Glutamatergic neuron (in vitro differentiated cells): ENCODE measurements around the gene MLF2. TPM values are rescaled to one million over a fixed set of nuclear protein-coding genes. Genes with fewer than 3 reads are reported as not detected.
"Not testable (repeated sequence)": the region's sequence is repeated elsewhere in the genome, so short reads cannot be mapped to it uniquely, and the experiment has no call there.

Source experiments
- DNase-seq: peaks from one replicate; pipeline ENCODE4 v3.0.0; 2022
- H3K27ac Mint-ChIP-seq: one replicate; pipeline ENCODE4 v1.8.0; 2020; ENCODE audit warnings: mild to moderate bottlenecking, mixed read lengths, inconsistent platforms; ENCODE audit not compliant: unreplicated experiment
- H3K27me3 Mint-ChIP-seq: one replicate; pipeline ENCODE4 v1.8.0; 2020; ENCODE audit warnings: mild to moderate bottlenecking, moderate library complexity, mixed read lengths, inconsistent platforms; ENCODE audit not compliant: unreplicated experiment
- H3K36me3 Mint-ChIP-seq: one replicate; pipeline ENCODE4 v1.8.0; 2020; ENCODE audit warnings: mild to moderate bottlenecking, mixed read lengths, inconsistent platforms; ENCODE audit not compliant: unreplicated experiment
- H3K4me1 Mint-ChIP-seq: one replicate; pipeline ENCODE4 v1.8.0; 2020; ENCODE audit warnings: mild to moderate bottlenecking, low read depth, mixed read lengths, inconsistent platforms; ENCODE audit not compliant: unreplicated experiment
- H3K4me3 Mint-ChIP-seq: one replicate; pipeline ENCODE4 v1.8.0; 2020; ENCODE audit warnings: mild to moderate bottlenecking, mixed read lengths, inconsistent platforms; ENCODE audit not compliant: unreplicated experiment
- H3K9me3 Mint-ChIP-seq: one replicate; pipeline ENCODE4 v1.8.0; 2020; ENCODE audit warnings: mild to moderate bottlenecking, moderate library complexity, mixed read lengths, inconsistent platforms; ENCODE audit not compliant: unreplicated experiment
- total RNA-seq: library from RNA; stranded (reverse); fragmentation: NEBNext Ultra II Directional; extraction: Animal tissue kit (Norgen Biotek cat#: 25700); gene quantifications from one replicate; pipeline ENCODE4 v1.2.1, GENCODE V29; 2021; ENCODE audit not compliant: unreplicated experiment
- TF ChIP-seq, protein P1 (sequence below): fragments of 200-600 bp; sonication (generic); IDR thresholded peaks from one replicate; pipeline ENCODE4 v1.5.0; 2021; ENCODE audit not compliant: partially characterized antibody, unreplicated experiment

MLF2 gene
- total RNA-seq, 1 donor from 2014 or later: 228 TPM

GRCh38 chr12:6723607-6724408, 29.1 kb downstream of the MLF2 start, which contains the start of gene COPS7A:
COPS7A (plus strand) TSS chr12:6724046; CDS start chr12:6724657, 611 bp downstream.
- H3K27ac Mint-ChIP-seq: peak within 1 kb of the TSS; percentile 94
- no peaks in the 10 kb centered on the region for H3K36me3 Mint-ChIP-seq
- H3K4me1 Mint-ChIP-seq: peaks cover 3% of the 10 kb centered on the region
- peaks cover 5% of the 10 kb centered on the region for H3K27me3 Mint-ChIP-seq
- peaks cover 10% of the 10 kb centered on the region for H3K9me3 Mint-ChIP-seq
- peak; percentile 95 for DNase-seq
- TF ChIP-seq, protein P1, sequence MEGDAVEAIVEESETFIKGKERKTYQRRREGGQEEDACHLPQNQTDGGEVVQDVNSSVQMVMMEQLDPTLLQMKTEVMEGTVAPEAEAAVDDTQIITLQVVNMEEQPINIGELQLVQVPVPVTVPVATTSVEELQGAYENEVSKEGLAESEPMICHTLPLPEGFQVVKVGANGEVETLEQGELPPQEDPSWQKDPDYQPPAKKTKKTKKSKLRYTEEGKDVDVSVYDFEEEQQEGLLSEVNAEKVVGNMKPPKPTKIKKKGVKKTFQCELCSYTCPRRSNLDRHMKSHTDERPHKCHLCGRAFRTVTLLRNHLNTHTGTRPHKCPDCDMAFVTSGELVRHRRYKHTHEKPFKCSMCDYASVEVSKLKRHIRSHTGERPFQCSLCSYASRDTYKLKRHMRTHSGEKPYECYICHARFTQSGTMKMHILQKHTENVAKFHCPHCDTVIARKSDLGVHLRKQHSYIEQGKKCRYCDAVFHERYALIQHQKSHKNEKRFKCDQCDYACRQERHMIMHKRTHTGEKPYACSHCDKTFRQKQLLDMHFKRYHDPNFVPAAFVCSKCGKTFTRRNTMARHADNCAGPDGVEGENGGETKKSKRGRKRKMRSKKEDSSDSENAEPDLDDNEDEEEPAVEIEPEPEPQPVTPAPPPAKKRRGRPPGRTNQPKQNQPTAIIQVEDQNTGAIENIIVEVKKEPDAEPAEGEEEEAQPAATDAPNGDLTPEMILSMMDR: no peak
- peak within 1 kb of the TSS; percentile 96 for H3K4me3 Mint-ChIP-seq

- Mint-ChIP-seq H3K27me3 (peaks cover 5% of the 10 kb centered on the region), H3K9me3 (peaks cover 10% of the 10 kb centered on the region), H3K4me3 (peak overlapping the region; percentile 23), H3K27ac (no peak overlapping the region), H3K4me1 (peaks cover 3% of the 10 kb centered on the region), H3K36me3 (no peaks in the 10 kb centered on the region)
- no peak for DNase-seq
- TF ChIP-seq, protein P1: no peak
These were observed 30.1 kb downstream of the MLF2 start for GRCh38 chr12:6722863-6723262.

- peaks cover 3% of the 10 kb centered on the region for H3K9me3 Mint-ChIP-seq
- H3K4me3 Mint-ChIP-seq: no peak overlapping the region
- H3K36me3 Mint-ChIP-seq: peaks cover 4% of the 10 kb centered on the region
- no peak overlapping the region for H3K27ac Mint-ChIP-seq
- TF ChIP-seq, protein P1: no peak
- H3K27me3 Mint-ChIP-seq: no peaks in the 10 kb centered on the region
- H3K4me1 Mint-ChIP-seq: no peaks in the 10 kb centered on the region
- DNase-seq: no peak
These were observed 36.0 kb downstream of the MLF2 start for GRCh38 chr12:6716874-6717437.

DNA sequence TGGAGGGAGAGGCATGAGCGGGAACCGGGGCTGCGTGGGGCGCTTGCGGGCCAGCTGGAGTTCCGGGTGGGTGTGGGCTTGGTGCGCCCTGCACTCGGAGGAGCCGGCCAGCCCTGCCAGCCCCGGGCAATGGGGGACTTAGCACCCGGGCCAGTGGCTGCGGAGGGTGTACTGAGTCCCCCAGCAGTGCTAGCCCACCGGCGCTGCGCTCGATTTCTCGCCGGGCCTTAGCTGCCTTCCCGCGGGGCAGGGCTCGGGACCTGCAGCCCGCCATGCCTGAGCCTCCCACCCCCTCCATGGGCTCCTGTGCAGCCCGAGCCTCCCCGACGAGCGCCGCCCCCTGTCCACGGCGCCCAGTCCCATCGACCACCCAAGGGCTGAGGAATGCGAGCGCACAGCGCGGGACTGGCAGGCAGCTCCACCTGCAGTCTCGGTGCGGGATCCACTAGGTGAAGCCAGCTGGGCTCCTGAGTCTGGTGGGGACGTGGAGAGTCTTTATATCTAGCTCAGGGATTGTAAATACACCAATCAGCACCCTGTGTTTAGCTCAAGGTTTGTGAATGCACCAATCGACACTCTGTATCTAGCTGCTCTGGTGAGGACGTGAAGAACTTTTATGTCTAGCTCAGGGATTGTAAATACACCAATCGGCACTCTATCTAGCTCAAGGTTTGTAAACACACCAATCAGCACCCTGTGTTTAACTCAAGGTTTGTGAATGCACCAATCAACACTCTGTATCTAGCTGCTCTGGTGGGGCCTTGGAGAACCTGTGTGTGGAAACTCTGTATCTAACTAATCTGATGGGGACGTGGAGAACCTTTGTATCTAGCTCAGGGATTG, 36.7 kb downstream of the MLF2 start:
- not testable (repeated sequence) for H3K27ac Mint-ChIP-seq, H3K9me3 Mint-ChIP-seq, H3K36me3 Mint-ChIP-seq, DNase-seq, H3K27me3 Mint-ChIP-seq, H3K4me1 Mint-ChIP-seq, H3K4me3 Mint-ChIP-seq

- Mint-ChIP-seq H3K4me1 (peaks cover 1% of the 10 kb centered on the region), H3K36me3 (no peaks in the 10 kb centered on the region), H3K9me3 (peaks cover 3% of the 10 kb centered on the region), H3K4me3 (no peak overlapping the region), H3K27me3 (peaks cover 11% of the 10 kb centered on the region), H3K27ac (no peak overlapping the region)
- DNase-seq: no peak
- TF ChIP-seq, protein P1: no peak
These were observed 44.0 kb downstream of the MLF2 start for GRCh38 chr12:6708960-6709394.

DNA sequence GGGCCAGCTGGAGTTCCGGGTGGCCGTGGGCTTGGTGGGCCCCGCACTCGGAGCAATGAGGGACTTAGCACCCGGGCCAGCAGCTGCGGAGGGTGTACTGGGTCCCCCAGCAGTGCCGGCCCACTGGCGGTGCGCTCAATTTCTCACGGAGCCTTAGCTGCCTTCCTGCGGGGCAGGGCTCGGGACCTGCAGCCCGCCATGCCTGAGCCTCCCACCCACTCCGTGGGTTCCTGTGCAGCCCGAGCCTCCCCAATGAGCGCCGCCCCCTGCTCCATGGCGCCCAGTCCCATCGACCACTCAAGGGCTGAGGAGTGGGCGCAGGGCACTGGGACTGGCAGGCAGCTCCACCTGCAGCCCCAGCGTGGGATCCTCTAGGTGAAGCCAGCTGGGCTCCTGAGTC, 44.6 kb downstream of the MLF2 start:
- peaks cover 11% of the 10 kb centered on the region for H3K27me3 Mint-ChIP-seq
- H3K4me1 Mint-ChIP-seq, H3K36me3 Mint-ChIP-seq, H3K4me3 Mint-ChIP-seq, H3K27ac Mint-ChIP-seq, H3K9me3 Mint-ChIP-seq, DNase-seq: not testable (repeated sequence)
